HCT116 (cell line): ENCODE measurements around the gene CYBRD1. TPM values are rescaled to one million over a fixed set of nuclear protein-coding genes. Genes with fewer than 3 reads are reported as not detected.

Experiments
- ATAC-seq: fragments of 200-7000 bp; cut with Tn5 transposase; 2 replicates; pipeline ENCODE4 v1.9.1; 2020; ENCODE audit warnings: mild to moderate bottlenecking, moderate library complexity
- BruUV-seq: library from RNA; stranded (reverse); fragments of 400-500 nt; replicated peaks from 2 replicates; lab custom pipeline; 2021; lab: Mats Ljungman, UMichigan
- CTCF ChIA-PET: fragments of 300-600 bp; sonication (Branson Sonifier 250); formaldehyde crosslinking; loops from one replicate; lab custom pipeline; 2021; ENCODE audit warnings: antibody characterized with exemption; lab: Charles Lee
- POLR2A ChIA-PET: fragments of 300-600, 350-600 bp; sonication (Branson Sonifier 250); formaldehyde crosslinking; loops from one replicate; lab custom pipeline; 2021; ENCODE audit warnings: antibody characterized with exemption; lab: Charles Lee
- RAD21 ChIA-PET, 2 experiments: fragments of 300-600 bp; sonication (Branson Sonifier 250); formaldehyde crosslinking; loops; one replicate each; lab custom pipeline; 2023; ENCODE audit warnings: low total read pairs in 2 of 2; ENCODE audit not compliant: uncharacterized antibody in 2 of 2, unreplicated experiment in 2 of 2, low non-redundant PET in 1 of 2; lab: Charles Lee
- DNase-seq: peaks from one replicate; pipeline ENCODE4 v3.0.0-alpha.2; 2010; ENCODE audit warnings: low read depth, low spot score
- H2AFZ ChIP-seq: fragments of 200-600 bp; shearing (Covaris generic), sonication (generic); 2 replicates; pipeline ENCODE4 v1.6.1; 2017; ENCODE audit warnings: low read depth, mixed run types, mixed read lengths, antibody characterized with exemption, low read length; ENCODE audit not compliant: poor library complexity, severe bottlenecking
- H3K27ac ChIP-seq: 2 replicates; pipeline ENCODE4 v1.5.1; 2012; ENCODE audit warnings: low read depth, low read length
- H3K27me3 ChIP-seq: fragments of 200-600 bp; sonication (generic); 2 replicates; pipeline ENCODE4 v1.6.1; 2016; ENCODE audit warnings: mixed run types, low read length, mixed read lengths; ENCODE audit not compliant: insufficient read depth
- H3K36me3 ChIP-seq, 2 experiments: fragments of 200-500 bp in 1 of 2; fragments of 200-600 bp in 1 of 2; sonication (Bioruptor generic) in 1 of 2; sonication (generic) in 1 of 2; 2 replicates each; pipeline versions ENCODE4 v1.5.1 to v1.6.1; 2014 to 2016; ENCODE audit warnings: low read length in 2 of 2, inconsistent platforms in 1 of 2, mixed read lengths in 1 of 2, mixed run types in 1 of 2; ENCODE audit not compliant: insufficient read depth in 2 of 2, control insufficient read depth in 1 of 2
- H3K4me1 ChIP-seq, 2 experiments: fragments of 200-600 bp in 1 of 2; sonication (generic) in 1 of 2; 2 replicates each; pipeline versions ENCODE4 v1.5.1 to v1.6.1; 2012 to 2017; ENCODE audit warnings: low read length in 2 of 2, inconsistent platforms in 1 of 2, mild to moderate bottlenecking in 1 of 2, mixed read lengths in 1 of 2, mixed run types in 1 of 2, moderate library complexity in 1 of 2; ENCODE audit not compliant: insufficient read depth in 2 of 2, control insufficient read depth in 1 of 2
- H3K4me2 ChIP-seq: fragments of 200-600 bp; sonication (generic); 2 replicates; pipeline ENCODE4 v1.6.1; 2017; ENCODE audit warnings: mixed run types, low read length, mixed read lengths
- H3K4me3 ChIP-seq, 2 experiments: fragments of 200-600 bp in 1 of 2; sonication (generic) in 1 of 2; replicated peaks in 1 of 2; 2 replicates each; pipeline ENCODE4 v1.5.1; 2011 to 2016; ENCODE audit warnings: low read length in 2 of 2, control low read depth in 1 of 2, low read depth in 1 of 2, mild to moderate bottlenecking in 1 of 2, mixed read lengths in 1 of 2, mixed run types in 1 of 2
- H3K79me2 ChIP-seq: fragments of 200-600 bp; sonication (generic); 2 replicates; pipeline ENCODE4 v1.6.1; 2017; ENCODE audit warnings: mild to moderate bottlenecking, mixed run types, low read length, moderate library complexity, mixed read lengths; ENCODE audit not compliant: insufficient read depth
- H3K9ac ChIP-seq: fragments of 200-600 bp; sonication (generic); 2 replicates; pipeline ENCODE4 v1.6.1; 2016; ENCODE audit warnings: low read length, mixed read lengths
- H3K9me2 ChIP-seq: fragments of 200-600 bp; sonication (generic), shearing (Covaris generic); 2 replicates; pipeline ENCODE4 v1.6.1; 2017; ENCODE audit warnings: mixed run types, mild to moderate bottlenecking, moderate library complexity; ENCODE audit not compliant: insufficient read depth
- H3K9me3 ChIP-seq, 2 experiments: fragments of 200-500 bp in 1 of 2; fragments of 200-600 bp in 1 of 2; sonication (Bioruptor generic) in 1 of 2; sonication (generic) in 1 of 2; 2 replicates each; pipeline ENCODE4 v1.6.1; 2014 to 2017; ENCODE audit warnings: low read length in 2 of 2, mixed read lengths in 2 of 2, inconsistent platforms in 1 of 2, low read depth in 1 of 2, mild to moderate bottlenecking in 1 of 2, mixed run types in 1 of 2, moderate library complexity in 1 of 2; ENCODE audit not compliant: control insufficient read depth in 1 of 2, insufficient read depth in 1 of 2
- H4K20me1 ChIP-seq: fragments of 200-600 bp; sonication (generic), shearing (Covaris generic); 2 replicates; pipeline ENCODE4 v1.6.1; 2017; ENCODE audit warnings: mixed run types, mild to moderate bottlenecking, moderate library complexity; ENCODE audit not compliant: insufficient read depth
- CBX3 ChIP-seq: IDR thresholded peaks from 2 replicates; pipeline ENCODE4 v1.6.1; 2012; ENCODE audit warnings: low read depth
- CEBPB ChIP-seq: IDR thresholded peaks from 2 replicates; pipeline ENCODE4 v1.6.1; 2012; ENCODE audit warnings: low read depth
- CTCF ChIP-seq, 3 experiments: fragments of 200-600 bp in 1 of 3; sonication (generic) in 1 of 3; IDR thresholded peaks in 2 of 3; conservative IDR thresholded peaks in 1 of 3; 2 replicates each; pipeline ENCODE4 v1.5.1; 2012 to 2017; ENCODE audit warnings: low read depth in 2 of 3, low read length in 2 of 3, antibody characterized with exemption in 1 of 3, borderline replicate concordance in 1 of 3, control low read depth in 1 of 3, mild to moderate bottlenecking in 1 of 3, mixed read lengths in 1 of 3, mixed run types in 1 of 3, moderate library complexity in 1 of 3; ENCODE audit not compliant: insufficient read depth in 1 of 3
- ELF1 ChIP-seq: IDR thresholded peaks from 2 replicates; pipeline ENCODE4 v1.6.1; 2012; ENCODE audit warnings: low read depth, borderline replicate concordance
- EZH2phosphoT487 ChIP-seq: fragments of 200-600 bp; IDR thresholded peaks from 2 replicates; pipeline ENCODE4 v1.6.1; 2018; ENCODE audit warnings: antibody characterized with exemption, borderline replicate concordance
- FOSL1 ChIP-seq: IDR thresholded peaks from 2 replicates; pipeline ENCODE4 v1.6.1; 2012; ENCODE audit warnings: low read depth
- MAX ChIP-seq: IDR thresholded peaks from 2 replicates; pipeline ENCODE4 v1.6.1; 2012
- POLR2A ChIP-seq: IDR thresholded peaks from 2 replicates; pipeline ENCODE4 v1.7.0; 2011; ENCODE audit warnings: borderline replicate concordance; ENCODE audit not compliant: insufficient read depth, insufficient read length; ENCODE audit errors: extremely low read depth
- POLR2AphosphoS5 ChIP-seq: IDR thresholded peaks from 2 replicates; pipeline ENCODE4 v1.6.1; 2011; ENCODE audit warnings: mild to moderate bottlenecking, low read depth, low read length, moderate library complexity
- RAD21 ChIP-seq: IDR thresholded peaks from 2 replicates; pipeline ENCODE4 v1.6.1; 2012; ENCODE audit warnings: low read depth, mild to moderate bottlenecking
- REST ChIP-seq: IDR thresholded peaks from 2 replicates; pipeline ENCODE4 v1.6.1; 2012; ENCODE audit warnings: low read depth
- SIN3A ChIP-seq: IDR thresholded peaks from 2 replicates; pipeline ENCODE4 v1.6.1; 2012; ENCODE audit warnings: low read depth
- SP1 ChIP-seq: IDR thresholded peaks from 2 replicates; pipeline ENCODE4 v1.6.1; 2012; ENCODE audit warnings: low read depth
- SRF ChIP-seq: IDR thresholded peaks from 2 replicates; pipeline ENCODE4 v1.6.1; 2012; ENCODE audit warnings: low read depth
- TCF7L2 ChIP-seq: IDR thresholded peaks from 2 replicates; pipeline ENCODE4 v1.7.0; 2011; ENCODE audit warnings: borderline replicate concordance, inconsistent platforms; ENCODE audit not compliant: insufficient read depth, insufficient read length; ENCODE audit errors: extremely low read depth
- YY1 ChIP-seq: IDR thresholded peaks from 2 replicates; pipeline ENCODE4 v1.6.1; 2011; ENCODE audit warnings: low read length, low read depth, moderate library complexity, mild to moderate bottlenecking; ENCODE audit not compliant: insufficient replicate concordance; ENCODE audit errors: extremely low read depth
- ZFX ChIP-seq: fragments of 450-650 bp; IDR thresholded peaks from 2 replicates; pipeline ENCODE4 v1.6.1; 2017
- ZNF274 ChIP-seq: fragments of 200-500 bp; sonication (Bioruptor generic); IDR thresholded peaks from 2 replicates; pipeline ENCODE4 v1.6.1; 2014; ENCODE audit warnings: mild to moderate bottlenecking, low read depth, low read length, inconsistent platforms
- intact Hi-C: fragments of 100-400 bp; cut with micrococcal nuclease; formaldehyde crosslinking; loops from 2 replicates; pipeline ENCODE4 v1.10.0; 2022
- total RNA-seq: library from RNA; stranded (reverse); gene quantifications from one replicate; pipeline ENCODE4 v1.2.1, GENCODE V29; 2021; ENCODE audit not compliant: unreplicated experiment

Gene CYBRD1
- total RNA-seq, 1 experiment from 2014 or later: 14.9 TPM

GRCh38 chr2:171540437-171540836 lies 18.2 kb downstream of the CYBRD1 start:
- DNase-seq (no peak), ATAC-seq (no peak)
- Histone ChIP-seq H3K4me2 (no peak overlapping the region), H3K27ac (no peak overlapping the region), H2AFZ (no peak overlapping the region), H3K9me3 (no peaks in the 10 kb centered on the region), H3K4me1 (no peaks in the 10 kb centered on the region), H3K4me3 (no peak overlapping the region), H3K27me3 (no peaks in the 10 kb centered on the region), H3K36me3 (no peaks in the 10 kb centered on the region), H3K9me2 (no peaks in the 10 kb centered on the region), H3K9ac (no peak overlapping the region), H4K20me1 (no peaks in the 10 kb centered on the region)
- no peak for TF ChIP-seq MAX
- no peak for TF ChIP-seq ZFX
- no peak for TF ChIP-seq ELF1
- no peak for TF ChIP-seq SIN3A
- TF ChIP-seq CBX3: no peak
- no peak for TF ChIP-seq SP1
- no peak for TF ChIP-seq RAD21
- TF ChIP-seq POLR2A: no peak
- TF ChIP-seq CEBPB: no peak
- TF ChIP-seq SRF: no peak
- no peak for TF ChIP-seq POLR2AphosphoS5
- TF ChIP-seq CTCF (IDR thresholded peaks at IDR 0.05 in 2 of 3, conservative IDR thresholded peaks at IDR 0.05 in 1 of 3; ENCODE audit: borderline replicate concordance in 1 of 3, insufficient read depth in 1 of 3, low read depth in 2 of 3, low read length in 2 of 3): no peak
- TF ChIP-seq EZH2phosphoT487: no peak
- TF ChIP-seq ZNF274: no peak
- TF ChIP-seq YY1: no peak
- TF ChIP-seq REST: no peak
- TF ChIP-seq FOSL1: no peak
- TF ChIP-seq TCF7L2: no peak
- TF ChIP-seq, all 23 proteins: peak for 0
- ChIA-PET CTCF (interaction anchor here (1.3 kb wide), 1 partner anchor 26 kb away, joined by 3 read pairs; no protein-coding TSS in a partner anchor), RAD21 (no interaction called here), POLR2A (no interaction called here)
- no TSS peak for BruUV-seq
- no peaks in the 10 kb centered on the region for H3K79me2 ChIP-seq
- intact Hi-C loops: no loop called here
